ENCODE results near the gene GUCY1A1.

The GUCY1A1 gene

DNA sequence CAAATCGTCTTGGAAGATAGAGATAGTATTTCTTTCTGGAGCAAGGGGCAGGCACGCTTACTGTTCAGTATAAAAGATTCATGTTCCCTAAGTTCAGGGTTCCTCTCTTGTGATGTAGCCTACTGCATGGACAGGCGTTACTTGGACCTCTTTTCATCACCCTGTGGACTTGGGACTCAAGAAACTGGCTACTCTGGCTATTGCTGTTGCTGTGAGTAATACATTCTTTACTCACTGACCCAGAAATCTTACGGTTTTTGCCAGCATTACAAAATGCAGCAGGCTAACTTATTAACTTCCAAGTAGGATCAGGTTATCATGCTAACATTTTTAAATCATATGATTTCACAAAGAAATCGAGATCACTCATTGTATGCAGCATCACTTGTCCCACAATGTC, 79.3 kb downstream of the GUCY1A1 start:
- DNase-seq: no peak

DNA sequence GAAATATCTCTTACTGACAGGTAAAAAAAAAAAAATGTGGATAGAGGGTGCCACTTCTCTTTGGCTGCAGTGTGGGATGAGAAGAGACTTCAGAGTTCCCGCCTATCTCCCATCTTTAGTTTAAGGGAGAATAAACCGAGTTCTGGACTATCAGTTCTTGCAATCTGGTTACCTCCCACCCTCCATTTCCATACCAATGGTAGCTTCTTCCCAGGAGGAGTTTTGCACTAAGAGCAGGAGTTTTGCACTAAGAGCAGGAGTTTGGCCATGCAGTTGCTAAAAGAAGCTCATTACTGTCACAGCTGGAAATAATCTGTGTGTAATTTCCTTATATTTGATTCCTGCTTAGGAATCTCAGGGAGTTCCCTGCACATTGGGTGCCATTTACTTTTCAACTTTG, 81.4 kb downstream of the GUCY1A1 start:
- DNase-seq: no peak

DNA sequence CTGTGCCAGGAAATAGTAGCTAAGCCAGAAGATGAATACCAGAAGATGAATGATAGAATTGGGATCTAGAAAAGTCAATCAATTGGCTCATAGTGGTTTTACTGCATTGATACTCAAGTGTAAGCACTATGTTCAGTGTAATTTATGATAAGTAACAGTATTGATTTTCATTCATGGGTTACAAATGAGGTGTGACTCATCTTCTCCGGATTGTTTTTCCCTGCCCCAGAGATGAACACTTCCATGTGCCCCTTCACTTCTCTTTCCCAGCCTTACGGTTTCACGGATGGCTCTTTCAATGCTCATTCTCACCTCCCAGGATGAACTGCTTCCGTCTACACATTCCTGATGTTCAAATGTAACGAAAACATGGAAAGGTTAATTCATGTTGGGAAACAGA, 82.4 kb downstream of the GUCY1A1 start:
- DNase-seq: no peak

DNA sequence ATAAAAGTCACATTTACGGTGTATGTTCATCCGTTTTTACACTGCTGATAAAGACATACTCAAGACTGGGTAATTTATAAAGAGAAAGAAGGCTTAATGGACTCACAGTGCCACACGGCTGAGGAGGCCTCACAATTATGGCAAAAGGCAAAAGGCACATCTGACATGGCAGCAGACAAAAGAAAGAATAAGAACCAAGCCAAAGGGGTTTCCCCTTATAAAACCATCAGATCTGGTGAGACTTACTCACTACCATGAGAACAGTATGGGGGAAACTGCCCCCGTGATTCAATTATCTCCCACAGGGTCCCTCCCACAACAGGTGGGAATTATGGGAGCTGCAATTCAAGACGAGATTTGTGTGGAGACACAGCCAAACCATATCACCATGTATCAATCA, 84.9 kb downstream of the GUCY1A1 start:
- DNase-seq: no peak

DNA sequence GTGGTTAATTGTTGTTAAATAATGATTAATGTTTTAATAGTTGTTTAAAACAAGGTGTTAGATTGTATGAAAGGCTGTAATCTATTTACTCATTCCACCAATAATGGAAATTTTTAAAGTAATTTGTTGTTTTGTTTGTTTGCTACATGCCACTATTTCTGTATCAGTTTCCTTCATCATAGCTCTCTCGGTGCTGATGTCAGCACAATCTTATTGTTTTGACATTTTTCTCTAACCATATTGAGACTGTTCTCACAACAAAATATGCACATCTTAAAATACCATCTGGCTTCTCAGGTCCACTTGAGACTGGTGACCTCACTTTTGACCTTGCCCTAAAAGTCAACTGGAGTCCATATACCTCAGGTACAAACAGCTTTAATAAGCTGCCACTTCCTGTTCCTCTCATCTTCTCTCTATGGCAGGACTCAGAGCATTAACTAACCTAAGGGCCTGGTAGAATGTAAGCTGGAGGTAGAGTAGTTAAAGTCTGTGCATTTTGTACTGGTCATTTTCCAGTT, 91.2 kb downstream of the GUCY1A1 start:
- DNase-seq: no peak

DNA sequence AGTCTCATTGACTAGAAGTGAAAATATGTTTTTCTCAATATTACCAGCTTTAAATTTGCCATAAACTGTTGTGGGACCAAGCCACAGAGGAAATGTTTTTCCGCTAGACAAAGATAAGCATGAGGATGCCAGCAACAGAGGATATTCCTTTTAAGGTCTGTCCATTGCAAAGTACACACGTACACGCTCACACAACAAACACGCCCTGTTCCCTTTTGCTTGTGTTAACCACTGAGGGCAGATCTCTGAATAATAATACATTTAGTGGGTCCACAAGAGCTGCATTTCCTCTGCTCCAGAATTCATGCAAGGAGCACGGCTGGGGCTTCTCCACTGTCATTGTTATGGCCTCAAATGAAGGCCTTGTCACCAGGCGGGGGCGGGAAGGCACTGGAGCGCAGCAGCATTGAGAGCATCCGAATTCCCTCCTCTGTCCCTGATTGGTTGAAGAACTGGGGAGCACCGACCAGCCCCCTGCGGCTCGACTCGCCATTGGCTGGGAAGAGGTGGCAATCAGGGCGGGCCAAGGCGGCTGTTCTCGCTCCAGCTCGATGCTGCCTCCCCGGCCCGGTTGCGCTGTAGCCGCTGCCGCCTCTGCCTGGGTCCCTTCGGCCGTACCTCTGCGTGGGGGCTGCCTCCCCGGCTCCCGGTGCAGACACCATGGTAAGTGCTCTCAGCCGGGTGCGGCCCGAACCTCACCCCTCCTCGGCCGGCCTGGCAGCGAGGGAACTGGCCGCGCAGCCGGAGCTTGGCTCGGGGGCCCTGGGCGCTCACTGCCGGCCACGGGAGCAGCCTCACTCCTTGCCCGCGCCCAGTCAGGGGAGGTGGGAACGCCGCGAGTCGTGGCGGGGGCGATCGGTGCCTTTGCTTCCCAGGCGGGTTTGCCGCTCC, 92.1 kb downstream of the GUCY1A1 start, which contains the start of gene GUCY1B1:
TSS of gene GUCY1B1 (plus strand) at position 541 of the 891 bp plus-strand sequence. CDS start at position 661, 120 bp downstream.
- DNase-seq: no peak

DNA sequence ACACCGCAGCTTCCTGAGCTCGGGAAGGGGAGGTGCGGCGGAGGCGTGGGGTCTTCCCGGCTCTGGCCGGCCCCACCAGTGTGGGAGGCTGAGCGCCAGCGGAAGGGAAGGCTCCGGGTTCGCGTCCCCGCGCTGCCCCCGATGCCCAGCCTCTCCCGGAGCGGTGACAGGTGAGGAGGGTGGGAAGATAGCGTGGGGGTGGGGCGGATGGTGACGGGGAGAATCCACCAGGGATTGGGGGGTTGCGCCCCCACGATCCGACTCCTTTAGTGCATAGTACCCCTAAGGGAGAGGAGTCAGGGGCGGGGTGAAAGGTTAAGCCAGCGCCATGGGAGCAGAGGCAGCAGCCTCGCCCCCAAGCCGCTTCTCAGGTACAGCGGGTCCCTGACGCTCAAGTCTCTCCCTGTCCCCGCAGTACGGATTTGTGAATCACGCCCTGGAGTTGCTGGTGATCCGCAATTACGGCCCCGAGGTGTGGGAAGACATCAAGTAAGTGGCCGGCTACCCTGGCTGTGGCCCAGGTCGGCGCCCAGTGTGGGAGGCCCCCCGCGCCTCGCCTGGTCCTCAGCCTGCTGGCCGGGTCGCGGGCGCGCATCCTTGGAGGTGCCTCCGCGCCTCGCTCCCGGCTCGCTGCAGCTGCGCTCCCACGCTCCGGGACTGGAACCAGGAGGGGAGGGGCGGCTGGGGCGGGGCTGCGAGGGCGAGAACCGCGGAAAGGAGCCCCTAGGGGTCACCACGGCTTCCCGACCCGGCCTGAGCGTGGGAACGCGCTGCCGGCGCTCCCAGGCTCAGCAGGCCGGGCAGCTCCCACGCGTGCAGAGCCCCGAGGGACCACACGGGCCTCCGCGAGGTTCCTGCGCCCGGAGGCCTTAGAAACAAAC, 93.0 kb downstream of the GUCY1A1 start:
- no peak for DNase-seq

DNA sequence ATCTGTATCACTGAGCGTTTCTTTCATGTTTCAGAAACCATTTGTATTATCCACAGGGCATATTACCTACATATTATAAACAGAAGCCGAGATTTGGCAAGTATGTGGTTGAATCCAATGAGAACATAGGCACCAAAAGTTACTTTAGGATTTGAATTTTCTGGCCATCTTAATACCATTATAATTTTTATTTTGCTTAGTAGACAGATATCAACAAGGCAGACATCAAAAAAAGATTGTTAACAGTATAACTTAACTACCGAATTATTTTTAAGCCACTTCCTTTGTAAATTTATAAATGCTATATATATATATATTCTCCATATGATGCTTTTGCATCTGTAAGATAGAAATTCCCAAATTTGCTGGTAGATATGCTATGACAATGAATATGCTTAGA, 94.4 kb downstream of the GUCY1A1 start:
- DNase-seq: no peak

DNA sequence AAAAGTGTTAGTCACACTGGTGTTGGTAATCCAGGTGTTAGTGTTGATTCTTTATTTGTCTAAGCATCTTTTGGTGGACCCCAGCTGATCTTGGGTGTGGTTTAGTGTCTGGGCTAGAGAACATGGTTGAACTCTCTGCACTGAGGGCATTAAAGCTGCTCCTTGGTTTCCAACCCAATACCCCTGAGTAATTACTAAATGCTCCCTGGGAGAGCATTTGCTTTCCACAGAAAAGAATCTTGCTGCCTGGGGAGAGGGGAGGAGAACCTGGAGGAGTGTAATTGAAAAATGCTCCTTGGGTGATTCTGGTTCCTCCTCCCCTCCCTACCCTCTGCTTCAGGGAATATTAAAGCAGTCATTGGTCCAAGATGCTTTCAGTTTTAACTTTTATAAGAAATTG, 95.3 kb downstream of the GUCY1A1 start:
- DNase-seq: no peak

DNA sequence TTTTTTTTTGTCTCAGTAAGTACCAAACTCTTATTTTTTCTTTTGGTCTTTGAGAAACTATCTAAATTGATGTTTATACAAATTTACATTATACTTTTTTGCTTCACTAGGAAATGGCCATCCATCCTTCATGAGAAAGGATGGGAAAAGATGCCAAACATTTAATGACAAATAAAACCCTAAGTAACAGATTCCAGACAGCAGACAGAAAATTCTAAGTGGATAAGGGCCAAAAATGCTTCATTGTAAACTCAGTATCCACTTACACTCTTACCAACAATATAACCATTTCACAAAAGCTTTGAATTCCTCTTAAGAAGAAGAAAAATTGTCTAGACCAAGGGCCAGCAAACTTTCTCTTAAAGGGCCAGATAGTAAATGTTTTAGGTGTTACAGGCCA, 95.7 kb downstream of the GUCY1A1 start:
- DNase-seq: no peak

DNA sequence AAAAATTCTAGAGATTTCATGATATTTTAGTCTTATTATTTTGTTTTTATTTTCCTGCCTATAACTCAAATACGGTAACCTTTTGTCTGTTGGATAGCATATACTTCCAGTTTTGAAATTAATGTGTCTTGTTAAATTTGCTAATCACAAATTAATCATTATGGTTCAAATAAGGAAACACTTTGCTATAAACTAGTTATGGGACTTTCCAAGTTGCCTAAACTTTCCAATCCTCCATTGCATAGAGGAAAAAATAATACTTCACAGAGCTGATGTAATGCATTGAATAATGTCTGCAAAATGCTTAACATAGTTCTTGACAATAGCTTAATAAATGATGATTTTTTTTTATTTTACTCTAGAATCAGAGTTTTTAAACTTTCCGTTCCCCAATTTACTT, 96.9 kb downstream of the GUCY1A1 start:
- DNase-seq: no peak

DNA sequence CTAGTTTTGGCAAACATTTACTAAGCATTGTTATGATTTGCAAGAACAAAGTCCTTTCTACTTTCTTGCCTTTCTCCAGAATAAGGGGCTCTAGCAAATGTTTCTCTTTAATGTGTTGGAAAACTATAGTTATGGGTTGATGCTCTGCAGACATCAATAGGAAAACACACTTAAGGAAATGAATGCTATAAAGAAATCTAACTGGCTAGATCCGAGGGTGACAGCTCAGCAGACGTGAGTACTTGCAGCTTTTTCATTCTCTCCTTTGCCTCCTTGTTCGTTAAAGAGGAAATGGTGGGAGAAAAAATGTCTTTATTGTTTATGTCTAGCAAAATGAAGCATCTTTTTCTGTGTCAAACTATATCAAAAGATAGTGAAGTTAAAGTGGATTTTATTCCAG, 98.5 kb downstream of the GUCY1A1 start:
- DNase-seq: no peak

DNA sequence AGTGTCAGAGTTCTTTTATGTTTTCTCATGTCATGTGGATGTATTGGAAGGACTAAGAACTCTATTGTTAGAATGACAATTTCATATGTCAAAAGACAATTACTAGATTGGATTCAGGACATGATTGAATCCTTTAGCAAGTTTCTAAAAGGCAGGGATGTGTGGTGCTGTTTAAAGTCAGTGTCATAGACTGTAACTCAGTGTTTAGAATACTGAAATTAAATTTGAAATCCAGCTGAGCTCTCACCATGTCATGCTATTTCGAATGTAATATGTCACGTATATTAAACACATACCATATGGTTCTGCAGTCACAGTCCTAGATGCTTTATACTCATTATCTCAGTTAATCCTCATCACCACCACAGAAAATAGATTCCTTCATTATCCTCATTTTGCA, 100.0 kb downstream of the GUCY1A1 start:
- DNase-seq: no peak

DNA sequence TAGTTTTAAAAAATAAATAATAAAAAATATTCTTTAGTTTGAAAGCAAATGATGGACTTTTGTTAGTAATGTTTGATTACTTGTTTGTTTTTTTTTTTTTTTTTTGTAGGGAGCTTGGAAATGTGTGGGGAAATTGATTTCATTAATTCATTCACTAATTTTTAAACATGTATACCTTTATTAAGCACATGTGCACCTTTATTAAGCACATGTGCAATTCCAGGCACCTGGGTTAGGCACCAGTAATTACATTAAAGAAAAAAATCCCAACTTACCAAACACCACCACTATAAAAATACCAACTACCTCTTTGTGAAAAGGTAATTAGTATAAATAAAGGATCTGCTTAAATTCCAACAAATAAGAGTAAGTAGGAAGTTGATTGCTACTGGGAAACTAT, 101.7 kb downstream of the GUCY1A1 start:
- no peak for DNase-seq

DNA sequence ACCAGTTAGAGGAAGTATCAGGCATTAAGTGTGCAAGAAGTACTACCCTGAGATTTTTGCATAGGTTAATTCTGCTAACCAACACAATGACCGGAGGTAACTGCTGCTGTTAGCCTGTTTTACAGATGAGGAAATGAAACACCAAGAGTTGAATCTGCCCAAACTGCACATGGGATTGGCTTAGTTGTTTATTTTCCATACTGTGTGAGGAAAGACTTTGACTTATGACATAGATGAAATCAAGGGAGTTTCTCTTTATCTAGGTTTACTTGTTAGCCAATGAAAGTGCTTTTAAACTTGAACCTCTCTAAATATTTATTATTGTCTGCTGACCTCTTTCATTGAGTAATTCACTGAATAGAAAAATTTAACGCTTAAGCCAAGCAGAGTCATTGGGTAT, 102.4 kb downstream of the GUCY1A1 start:
- DNase-seq: no peak

DNA sequence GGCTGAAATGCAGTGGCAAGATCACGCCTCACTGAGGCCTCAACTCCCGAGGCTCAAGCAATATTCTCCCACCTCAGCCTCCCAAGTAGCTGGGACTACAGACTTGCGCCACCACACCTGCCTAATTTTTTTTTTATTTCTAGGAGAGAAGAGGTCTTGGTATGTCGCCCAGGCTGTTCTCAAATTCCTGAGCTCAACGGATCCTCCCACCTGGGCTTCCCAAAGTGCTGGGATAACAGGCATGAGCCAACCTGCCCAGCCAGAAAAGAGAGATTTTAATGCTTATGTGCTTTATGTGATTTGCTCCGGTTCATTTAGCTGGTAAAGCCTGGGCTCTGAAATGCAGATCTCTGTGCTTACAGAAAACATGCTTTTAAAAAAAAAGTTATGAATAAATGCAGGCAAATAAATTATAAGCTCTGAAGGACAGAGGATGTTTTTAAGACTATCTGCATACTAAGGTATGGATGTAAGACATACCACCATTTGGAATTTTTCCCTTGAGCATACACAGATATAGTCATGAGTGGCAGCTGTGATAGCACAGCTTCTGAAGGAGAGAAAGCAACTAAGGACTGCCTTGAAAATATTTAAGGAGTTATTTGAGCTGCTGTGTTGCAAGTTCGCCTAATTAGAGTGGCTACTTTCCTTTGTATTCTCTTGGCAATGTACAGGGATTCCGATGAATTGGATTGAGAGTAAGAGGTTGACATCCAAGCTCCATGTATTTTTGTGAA, 106.0 kb downstream of the GUCY1A1 start:
- no peak for DNase-seq

DNA sequence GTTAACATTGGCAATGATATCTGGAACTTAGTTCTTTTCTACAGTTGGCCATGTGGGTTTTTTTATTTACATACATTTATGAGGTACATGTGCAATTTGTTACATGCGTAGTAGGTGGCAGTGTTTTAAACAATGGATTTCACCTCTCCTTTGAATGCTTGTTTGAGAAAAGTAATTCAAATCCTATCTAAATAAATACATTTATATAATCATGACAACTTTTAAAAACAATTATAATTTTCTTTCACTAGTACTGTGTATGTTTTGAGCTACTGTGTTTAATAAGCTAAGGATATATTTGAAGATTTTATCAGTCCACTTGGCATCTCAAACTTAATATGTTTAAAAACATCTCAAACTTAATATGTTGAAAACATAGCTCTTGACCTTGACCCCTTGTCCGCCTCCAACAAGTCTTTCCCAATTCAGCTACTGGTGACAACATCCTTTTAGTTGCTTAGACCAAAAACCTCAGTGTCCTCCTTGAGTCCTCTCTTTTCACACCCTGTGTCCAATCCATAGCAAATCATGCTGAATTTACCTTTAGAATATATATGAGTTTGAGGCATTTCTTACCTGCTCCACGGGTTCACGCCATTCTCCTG, 106.7 kb downstream of the GUCY1A1 start:
- no peak for DNase-seq

DNA sequence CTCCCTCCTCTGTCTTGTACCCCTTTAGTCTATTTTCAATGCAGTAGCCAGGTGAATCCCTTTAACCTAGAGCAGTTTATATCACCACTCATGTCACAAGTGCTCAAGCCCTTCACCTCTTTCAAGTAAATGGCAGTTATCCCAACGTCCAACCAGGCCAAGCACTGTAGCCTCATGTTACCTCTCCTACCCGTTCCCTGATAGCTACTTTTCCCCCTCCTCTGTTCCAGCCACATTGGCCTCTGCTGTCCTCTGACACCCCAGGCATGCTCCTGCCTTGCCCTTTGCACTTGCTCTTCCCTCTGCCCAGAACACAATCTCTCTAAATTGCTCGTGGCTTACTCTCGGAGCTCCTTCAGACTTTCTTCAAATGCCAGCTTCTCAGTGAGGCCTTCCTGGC, 107.4 kb downstream of the GUCY1A1 start:
- DNase-seq: no peak

DNA sequence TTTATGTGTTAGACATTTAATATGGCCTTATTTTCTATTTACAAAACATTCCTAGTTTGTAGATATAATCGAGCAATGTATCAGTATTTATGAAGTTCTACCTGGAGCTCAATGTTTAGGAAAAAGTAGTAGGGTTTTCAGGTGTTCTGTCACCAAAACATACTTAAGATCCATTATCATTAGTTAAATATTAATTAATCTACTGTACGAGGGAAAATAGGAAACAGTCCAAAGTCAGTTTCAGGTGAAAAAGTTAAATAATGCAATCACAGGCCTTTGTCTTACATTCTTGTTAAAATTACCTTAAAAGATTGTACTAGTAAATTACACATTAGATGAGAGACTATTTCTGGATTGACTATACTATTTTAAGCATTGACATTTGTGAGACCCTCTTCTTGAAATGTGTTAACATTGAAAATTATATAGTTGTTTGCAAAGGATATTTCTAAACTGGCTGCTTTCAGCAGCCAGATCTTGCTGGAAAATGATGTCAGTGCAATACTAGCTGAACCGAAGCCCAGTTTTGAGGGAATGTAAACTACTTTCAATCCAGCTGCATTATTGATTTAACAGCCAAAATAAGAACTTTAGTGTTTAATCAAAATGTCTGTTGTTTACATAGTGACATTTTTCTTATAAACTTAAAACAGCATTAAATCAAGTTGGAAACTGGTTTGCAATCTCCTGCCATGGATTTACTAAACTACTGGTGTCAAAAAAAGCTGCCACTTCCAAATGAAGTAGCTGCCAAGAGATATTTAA, 111.5 kb downstream of the GUCY1A1 start:
- no peak for DNase-seq

DNA sequence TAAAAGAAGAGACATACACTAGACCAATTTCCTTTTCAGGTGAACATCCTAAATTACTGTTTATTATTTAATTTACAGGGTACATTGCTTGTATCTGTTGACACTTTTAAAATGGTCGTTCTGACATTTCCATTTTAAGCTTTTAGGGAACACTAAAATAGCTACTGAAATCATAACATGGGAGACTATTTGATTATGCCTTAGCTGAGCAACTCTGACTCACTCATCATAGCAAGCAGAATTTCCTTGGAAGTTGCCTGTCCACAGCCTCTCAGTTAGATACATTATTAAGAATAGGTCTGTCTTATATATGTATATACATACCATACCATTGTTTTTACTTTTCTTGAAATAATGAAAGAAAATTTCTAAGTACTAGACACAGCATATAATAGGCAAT, 114.1 kb downstream of the GUCY1A1 start:
- DNase-seq: no peak

DNA sequence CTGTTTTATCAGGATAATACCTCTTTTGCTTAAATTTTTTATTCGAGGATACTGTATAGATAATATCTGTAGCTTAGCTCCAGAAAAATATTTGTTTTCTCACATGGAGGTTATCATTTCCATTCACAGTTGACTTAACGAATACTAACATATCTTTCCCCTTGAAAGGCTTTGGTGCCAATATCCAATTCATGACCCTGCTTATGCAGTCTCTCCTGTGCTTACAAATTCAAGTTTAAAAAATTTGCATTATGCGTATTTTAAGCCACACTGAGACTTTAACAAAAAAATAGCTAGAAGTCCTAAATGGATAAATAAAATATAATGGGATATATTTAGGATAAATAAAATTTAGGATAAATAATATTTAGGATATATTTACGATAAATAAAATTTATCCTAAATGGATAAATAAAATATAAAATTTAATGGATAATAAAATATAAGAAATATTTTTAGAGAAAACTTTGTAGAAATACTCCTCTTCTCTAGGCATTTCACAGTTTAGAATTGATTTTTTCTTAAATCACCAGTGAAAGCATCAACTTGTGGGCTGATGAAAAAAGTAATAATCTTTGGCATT, 114.7 kb downstream of the GUCY1A1 start:
- no peak for DNase-seq

All from NCI-H2081 treated with DMSO at 0.1 percent for 48 hours (cell line).